Measurements from ENCODE around the gene GTF2F1. TPM values are rescaled to one million over a fixed set of nuclear protein-coding genes. Genes with fewer than 3 reads are reported as not detected.

The GTF2F1 gene
- total and polyA plus RNA-seq, 8 donors: 9.8 to 62.8 (median 31.1) TPM

DNA sequence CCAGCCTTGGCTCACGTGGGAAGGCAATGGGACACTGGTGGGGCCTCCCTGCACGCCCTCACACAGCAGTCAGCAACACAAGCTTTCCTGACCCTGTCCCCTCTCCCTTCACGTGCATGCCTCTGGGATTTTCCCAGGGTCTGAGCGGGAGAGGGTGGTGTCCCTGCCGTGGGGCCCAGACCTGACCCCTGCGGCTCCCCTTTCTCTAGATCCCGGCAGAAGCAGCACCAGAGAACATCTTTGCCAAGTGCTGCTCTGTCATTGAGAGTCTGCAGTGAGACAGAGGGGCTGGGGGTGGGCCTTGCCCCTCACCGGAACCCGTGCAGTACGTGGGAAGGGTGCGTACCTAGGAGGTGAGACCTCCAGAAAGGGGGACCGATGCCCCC, 19.1 kb upstream of the GTF2F1 start:
- Histone ChIP-seq H3K27me3 (no peaks in the 10 kb centered on the region), H3K4me3 (no peak overlapping the region), H3K9me3 (no peaks in the 10 kb centered on the region), H3K27ac (no peak overlapping the region), H3K4me1 (peaks cover 0 to 21% (median 16%) of the 10 kb centered on the region in 4 donors), H3K36me3 (peaks cover 32 to 40% (median 34%) of the 10 kb centered on the region in 4 donors)
- 56 to 82% (median 63%) methylated on average over 7 to 12 of the region's 12 CpGs for WGBS, 5 donors
- intact Hi-C loops (cut with DNase I; ENCODE audit: low total_unique reads): no loop called here
- no peak for TF ChIP-seq EP300 (IDR thresholded peaks at IDR 0.05)
- no peak for TF ChIP-seq POLR2AphosphoS5 (IDR thresholded peaks at IDR 0.05)
- TF ChIP-seq, protein P1, sequence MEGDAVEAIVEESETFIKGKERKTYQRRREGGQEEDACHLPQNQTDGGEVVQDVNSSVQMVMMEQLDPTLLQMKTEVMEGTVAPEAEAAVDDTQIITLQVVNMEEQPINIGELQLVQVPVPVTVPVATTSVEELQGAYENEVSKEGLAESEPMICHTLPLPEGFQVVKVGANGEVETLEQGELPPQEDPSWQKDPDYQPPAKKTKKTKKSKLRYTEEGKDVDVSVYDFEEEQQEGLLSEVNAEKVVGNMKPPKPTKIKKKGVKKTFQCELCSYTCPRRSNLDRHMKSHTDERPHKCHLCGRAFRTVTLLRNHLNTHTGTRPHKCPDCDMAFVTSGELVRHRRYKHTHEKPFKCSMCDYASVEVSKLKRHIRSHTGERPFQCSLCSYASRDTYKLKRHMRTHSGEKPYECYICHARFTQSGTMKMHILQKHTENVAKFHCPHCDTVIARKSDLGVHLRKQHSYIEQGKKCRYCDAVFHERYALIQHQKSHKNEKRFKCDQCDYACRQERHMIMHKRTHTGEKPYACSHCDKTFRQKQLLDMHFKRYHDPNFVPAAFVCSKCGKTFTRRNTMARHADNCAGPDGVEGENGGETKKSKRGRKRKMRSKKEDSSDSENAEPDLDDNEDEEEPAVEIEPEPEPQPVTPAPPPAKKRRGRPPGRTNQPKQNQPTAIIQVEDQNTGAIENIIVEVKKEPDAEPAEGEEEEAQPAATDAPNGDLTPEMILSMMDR (IDR thresholded peaks at IDR 0.05): no peak
- TF ChIP-seq POLR2A (IDR thresholded peaks at IDR 0.05): no peak
- DNase-seq: no peak

DNA sequence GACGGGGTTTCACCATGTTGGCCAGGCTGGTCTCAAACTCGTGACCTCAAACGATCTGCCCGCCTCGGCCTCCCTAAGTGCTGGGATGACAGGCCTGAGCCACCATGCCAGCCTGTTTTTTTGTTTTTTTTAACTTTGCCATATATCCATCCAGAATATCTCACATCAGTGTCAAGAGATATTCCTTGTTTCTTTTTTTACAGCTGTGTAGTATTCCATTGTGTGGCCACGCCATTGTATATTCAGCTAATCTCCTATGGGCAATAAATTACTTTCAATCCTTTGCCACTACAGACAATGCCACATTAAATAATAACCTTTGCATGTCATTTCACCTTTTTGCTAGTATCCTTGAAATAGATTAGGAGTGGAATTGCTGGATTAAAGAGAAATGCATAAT, 16.4 kb upstream of the GTF2F1 start:
- no peak for DNase-seq
- intact Hi-C loops (cut with DNase I; ENCODE audit: low total_unique reads): no loop called here
- 91 to 96% (median 93%) methylated on average over 6 of the region's 6 CpGs for WGBS, 5 donors

DNA sequence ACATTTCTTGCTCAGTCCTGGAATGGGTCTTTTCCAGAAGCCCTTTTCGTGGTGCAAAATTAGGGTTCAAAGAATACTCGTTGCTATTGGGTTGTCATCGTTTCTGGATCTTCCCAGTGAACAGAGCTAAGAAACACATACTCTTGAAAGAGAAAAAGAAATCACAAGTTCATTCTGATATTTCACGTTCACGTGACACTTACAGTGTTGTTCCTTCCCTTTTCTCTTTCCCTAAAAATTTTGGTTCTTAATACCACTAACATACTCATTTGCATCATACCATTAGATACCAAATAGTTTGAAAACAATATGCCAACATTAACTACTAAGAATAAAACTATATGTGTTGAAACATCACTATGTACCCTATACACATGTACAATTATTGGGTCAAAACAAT, 13.4 kb upstream of the GTF2F1 start:
- WGBS, 5 donors: 67 to 87% (median 85%) methylated on average over 5 of the region's 5 CpGs
- intact Hi-C loops (cut with DNase I; ENCODE audit: low total_unique reads): no loop called here
- no peaks in the 10 kb centered on the region for H3K36me3 ChIP-seq
- no peak overlapping the region for H3K4me3 ChIP-seq
- TF ChIP-seq, protein P1 (IDR thresholded peaks at IDR 0.05): no peak
- TF ChIP-seq POLR2A (IDR thresholded peaks at IDR 0.05): no peak
- no peak for TF ChIP-seq POLR2AphosphoS5 (IDR thresholded peaks at IDR 0.05)
- TF ChIP-seq EP300 (IDR thresholded peaks at IDR 0.05): no peak
- H3K27me3 ChIP-seq: no peaks in the 10 kb centered on the region
- no peaks in the 10 kb centered on the region for H3K9me3 ChIP-seq
- H3K4me1 ChIP-seq: no peaks in the 10 kb centered on the region
- no peak overlapping the region for H3K27ac ChIP-seq
- DNase-seq: no peak

More for the DNA sequence above, 16.4 kb upstream of the GTF2F1 start:
- Histone ChIP-seq H3K4me3 (no peak overlapping the region), H3K27ac (no peak overlapping the region), H3K4me1 (peaks cover 0 to 19% (median 15%) of the 10 kb centered on the region in 4 donors), H3K9me3 (no peaks in the 10 kb centered on the region), H3K36me3 (peaks cover 6 to 13% (median 7%) of the 10 kb centered on the region in 4 donors), H3K27me3 (no peaks in the 10 kb centered on the region)
- TF ChIP-seq POLR2A (IDR thresholded peaks at IDR 0.05) (no peak), POLR2AphosphoS5 (IDR thresholded peaks at IDR 0.05) (no peak), EP300 (IDR thresholded peaks at IDR 0.05) (no peak)
- TF ChIP-seq, protein P1 (IDR thresholded peaks at IDR 0.05): no peak

GRCh38 chr19:6402837-6403608, 10.1 kb upstream of the GTF2F1 start:
- 52 to 63% (median 56%) methylated on average over 22 of the region's 22 CpGs for WGBS, 5 donors
- peak in 1 of 2 donors; percentile 92 for DNase-seq
- H3K4me1 ChIP-seq: no peaks in the 10 kb centered on the region
- TF ChIP-seq EP300 (IDR thresholded peaks at IDR 0.05): no peak
- TF ChIP-seq, protein P1 (IDR thresholded peaks at IDR 0.05): no peak
- TF ChIP-seq POLR2AphosphoS5 (IDR thresholded peaks at IDR 0.05): no peak
- TF ChIP-seq POLR2A (IDR thresholded peaks at IDR 0.05): no peak
- H3K4me3 ChIP-seq: no peak overlapping the region
- no peaks in the 10 kb centered on the region for H3K36me3 ChIP-seq
- H3K9me3 ChIP-seq: no peaks in the 10 kb centered on the region
- intact Hi-C loops (cut with DNase I; ENCODE audit: low total_unique reads): no loop called here
- H3K27ac ChIP-seq: no peak overlapping the region
- no peaks in the 10 kb centered on the region for H3K27me3 ChIP-seq
